Activated T-cell treated with anti-CD3 and anti-CD28 coated beads, Interleukin-2, amount 50 U/mL, for 1 hour (primary cell): ENCODE data around the gene HLA-DOA.

ENCODE experiments used
- DNase-seq: peaks from one replicate; pipeline ENCODE4 v3.0.0-alpha.2; 2020

Gene HLA-DOA

GRCh38 chr6:32962213-32962826 lies 47.1 kb downstream of the HLA-DOA start:
- DNase-seq = no peak

GRCh38 chr6:32960563-32960962 lies 48.8 kb downstream of the HLA-DOA start:
- DNase-seq = no peak

DNA sequence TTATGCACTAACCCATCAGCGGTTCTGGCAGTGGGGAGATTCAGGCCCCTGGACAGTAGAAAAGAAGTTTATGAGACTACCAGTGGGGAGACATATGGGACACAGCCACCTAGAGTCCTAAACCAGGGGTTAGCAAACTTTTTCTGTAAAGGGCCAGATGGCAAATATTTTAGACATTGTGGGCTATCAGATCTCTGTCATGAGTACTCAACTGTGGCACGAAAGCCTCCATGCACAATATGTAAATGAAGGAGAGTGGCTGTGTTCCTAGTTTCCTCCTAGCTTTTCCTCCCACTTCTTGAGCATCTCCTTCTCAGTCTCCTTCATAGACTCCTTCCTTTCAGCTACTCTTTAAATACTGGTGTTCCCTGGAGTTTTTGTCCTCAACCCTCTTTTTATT lies 53.2 kb downstream of the HLA-DOA start:
- no peak for DNase-seq

DNA sequence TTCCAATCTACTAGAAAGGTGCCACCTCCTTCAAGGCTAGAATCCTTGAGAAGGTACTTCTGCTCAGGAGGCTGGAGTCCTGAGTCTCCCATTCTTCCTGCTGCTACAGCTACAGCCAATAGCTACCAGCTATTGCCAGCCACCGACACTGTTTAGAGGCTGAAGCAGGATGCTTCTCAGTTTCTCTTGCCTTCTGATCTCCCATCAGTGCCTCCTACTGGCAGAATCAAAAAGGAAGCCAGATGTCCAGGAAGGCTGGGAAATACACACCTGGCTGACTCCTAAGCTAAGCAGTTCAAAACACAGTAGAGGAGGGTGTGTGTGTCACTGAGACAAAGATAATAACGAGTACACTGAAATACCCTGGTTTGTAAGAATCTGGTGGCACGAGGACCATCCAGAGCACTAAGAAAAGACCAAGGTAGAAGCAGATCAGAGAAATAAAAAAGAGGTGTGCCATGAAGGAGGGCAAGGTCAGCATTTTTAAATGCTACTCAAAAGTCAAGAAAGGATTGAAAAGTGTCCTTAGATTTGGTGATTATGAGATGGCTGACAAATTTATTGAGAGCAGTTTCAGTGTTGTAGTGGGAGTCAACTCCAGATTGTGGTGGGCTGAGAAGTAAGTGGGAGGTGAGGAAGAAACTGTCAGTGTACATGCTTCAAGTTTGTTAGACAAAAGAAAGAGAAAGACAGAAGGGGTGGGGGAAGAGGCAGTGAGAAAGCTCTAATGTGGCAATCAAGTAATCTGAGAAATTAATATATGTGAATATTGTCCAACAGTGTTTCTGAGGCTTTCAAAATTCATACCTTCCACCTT lies 54.2 kb downstream of the HLA-DOA start:
- no peak for DNase-seq

DNA sequence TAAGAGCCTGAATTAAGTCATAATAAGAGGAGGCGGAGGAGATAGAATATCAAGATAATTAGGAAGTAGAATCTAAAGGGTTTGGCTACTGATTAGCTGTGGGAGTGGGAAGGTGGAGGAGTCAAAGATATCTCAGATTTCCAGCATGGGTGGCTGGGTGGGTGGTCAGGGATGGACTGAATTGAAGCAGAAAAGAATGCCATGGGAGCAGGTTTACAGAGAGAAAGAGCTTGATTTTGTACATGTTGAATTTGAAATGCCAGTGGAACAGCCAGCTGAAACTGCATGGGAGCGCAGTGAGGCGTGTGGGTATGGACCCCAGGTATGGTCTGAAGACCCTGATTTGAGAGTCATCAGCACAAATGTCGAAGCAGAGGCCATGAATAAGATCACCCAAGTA lies 55.1 kb downstream of the HLA-DOA start:
- DNase-seq = no peak
